Vagina (tissue), 2 donors: ENCODE data around the gene PLPP2.
"Not testable (repeated sequence)": the region's sequence is repeated elsewhere in the genome, so short reads cannot be mapped to it uniquely, and the experiment has no call there.

Source experiments
- CTCF ChIP-seq, 3 experiments: fragments of 450-650 bp in 2 of 3; fragments of 200-600 bp in 1 of 3; sonication (generic) in 1 of 3; IDR thresholded peaks; one replicate each; pipeline ENCODE4 v1.5.1; 2017 to 2019; ENCODE audit warnings: antibody characterized with exemption in 3 of 3, mild to moderate bottlenecking in 2 of 3, moderate library complexity in 2 of 3
- POLR2A ChIP-seq, 2 donors: fragments of 450-650 bp; IDR thresholded peaks; one replicate each; pipeline ENCODE4 v1.6.1; 2017; ENCODE audit warnings: antibody characterized with exemption in 2 of 2, mild to moderate bottlenecking in 2 of 2, moderate library complexity in 2 of 2
- POLR2AphosphoS5 ChIP-seq, 2 donors: sonication (generic); formaldehyde crosslinking; IDR thresholded peaks; one replicate each; pipeline ENCODE4 v1.9.0; 2017; ENCODE audit warnings: antibody characterized with exemption in 2 of 2, mild to moderate bottlenecking in 2 of 2, low read depth in 1 of 2; ENCODE audit not compliant: insufficient read depth in 1 of 2

- not testable (repeated sequence) for TF ChIP-seq CTCF (IDR thresholded peaks at IDR 0.05); POLR2AphosphoS5 (IDR thresholded peaks at IDR 0.05; ENCODE audit: insufficient read depth in 1 of 2, low read depth in 1 of 2); POLR2A (IDR thresholded peaks at IDR 0.05)
Observed at GRCh38 chr19:256804-257203, 34.4 kb downstream of the PLPP2 start.
